ENCODE results near the gene PPP6R2. TPM values are rescaled to one million over a fixed set of nuclear protein-coding genes. Genes with fewer than 3 reads are reported as not detected.
"Not testable (repeated sequence)": the region's sequence is repeated elsewhere in the genome, so short reads cannot be mapped to it uniquely, and the experiment has no call there.

The PPP6R2 gene
- total RNA-seq, 1 donor from 2014 or later: 49.3 TPM

DNA sequence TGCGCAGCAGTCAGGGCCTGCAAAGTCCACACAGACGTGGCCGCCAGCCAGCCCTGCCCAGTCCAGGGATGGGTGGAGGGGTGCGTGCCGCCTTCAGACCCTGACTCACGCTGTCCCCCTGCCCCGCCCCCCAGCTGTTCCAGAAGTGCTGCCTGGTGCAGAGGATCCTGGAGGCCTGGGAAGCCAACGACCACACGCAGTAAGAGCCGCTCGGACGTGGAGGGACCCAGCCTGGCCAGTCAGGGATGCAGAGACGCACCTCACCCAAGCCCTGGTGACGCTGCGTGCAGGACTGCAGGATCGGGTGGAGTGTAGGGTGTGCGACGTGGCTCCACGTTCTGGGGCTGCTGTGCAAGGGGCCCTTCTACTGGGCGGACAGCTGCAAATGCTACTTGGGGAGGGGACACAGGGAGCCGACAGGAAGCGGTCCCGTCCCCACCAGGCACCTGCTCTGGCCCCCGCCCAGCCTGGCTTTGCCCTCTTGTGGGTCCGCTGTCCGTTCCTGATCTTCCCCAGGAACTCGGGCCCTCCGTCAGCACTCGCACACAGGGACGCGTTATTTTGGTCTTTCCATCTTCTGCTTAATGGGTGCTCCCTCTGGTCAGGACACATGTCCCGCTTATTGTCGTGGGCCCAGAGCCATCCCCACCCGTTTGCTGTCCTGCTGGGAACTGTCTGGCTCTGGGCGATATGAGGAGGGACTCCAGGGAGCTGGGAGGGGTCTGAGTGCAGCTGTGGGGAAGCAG lies 89.2 kb downstream of the PPP6R2 start:
- no peak for DNase-seq (ENCODE audit: low read depth)
- TF ChIP-seq CTCF (conservative IDR thresholded peaks at IDR 0.05; ENCODE audit: low read depth, low read length): no peak
- H3K4me3 ChIP-seq (ENCODE audit: low read depth, low read length): no peak overlapping the region

- not testable (repeated sequence) for H3K4me3 ChIP-seq (ENCODE audit: low read depth, low read length); DNase-seq (ENCODE audit: low read depth)
Measured at GRCh38 chr22:50432877-50433510, 89.9 kb downstream of the PPP6R2 start.

GRCh38 chr22:50434849-50435248 lies 91.7 kb downstream of the PPP6R2 start:
- DNase-seq (ENCODE audit: low read depth): no peak
- H3K4me3 ChIP-seq (ENCODE audit: low read depth, low read length): no peak overlapping the region
- no peak for TF ChIP-seq CTCF (conservative IDR thresholded peaks at IDR 0.05; ENCODE audit: low read depth, low read length)

DNA sequence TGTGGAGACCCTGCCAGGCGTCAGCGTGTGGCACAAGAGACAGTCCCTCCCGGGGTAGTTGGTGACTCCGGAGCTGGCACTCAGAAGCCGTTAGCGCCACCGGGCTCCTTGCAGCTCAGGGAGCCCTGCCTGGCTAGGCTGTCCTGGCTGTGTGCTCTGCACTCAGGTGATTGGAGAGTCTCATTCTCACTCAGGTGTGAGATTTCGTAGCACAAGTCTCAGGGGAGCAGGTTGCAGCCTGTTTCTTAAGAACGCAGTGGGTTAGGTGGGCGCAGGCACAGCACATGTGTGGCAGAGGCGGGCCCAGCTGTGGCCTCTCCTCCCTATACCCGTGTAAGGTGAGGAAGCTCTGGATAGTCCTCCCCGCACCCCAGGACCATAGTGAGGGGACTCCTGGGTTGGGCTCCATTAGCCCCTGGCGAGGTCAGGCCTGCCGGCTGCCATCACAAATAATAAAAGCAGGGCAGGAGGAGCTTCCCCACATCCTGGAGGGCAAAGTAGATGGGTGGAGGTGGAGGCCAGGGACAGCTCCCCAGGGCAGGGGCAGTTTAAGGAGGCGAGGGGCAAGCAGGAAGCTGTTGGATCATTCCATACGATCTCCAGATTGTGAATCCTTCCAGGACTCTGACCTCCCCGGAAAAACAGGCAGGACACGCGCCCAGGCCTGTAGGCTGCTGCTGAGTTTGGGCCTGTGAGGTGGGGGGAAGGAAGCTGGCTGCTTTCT lies 92.3 kb downstream of the PPP6R2 start:
- no peak for TF ChIP-seq CTCF (conservative IDR thresholded peaks at IDR 0.05; ENCODE audit: low read depth, low read length)
- DNase-seq (ENCODE audit: low read depth): no peak
- no peak overlapping the region for H3K4me3 ChIP-seq (ENCODE audit: low read depth, low read length)

GRCh38 chr22:50436015-50436830 lies 93.1 kb downstream of the PPP6R2 start:
- H3K4me3 ChIP-seq (ENCODE audit: low read depth, low read length): no peak overlapping the region
- no peak for TF ChIP-seq CTCF (conservative IDR thresholded peaks at IDR 0.05; ENCODE audit: low read depth, low read length)
- DNase-seq (ENCODE audit: low read depth): no peak

DNA sequence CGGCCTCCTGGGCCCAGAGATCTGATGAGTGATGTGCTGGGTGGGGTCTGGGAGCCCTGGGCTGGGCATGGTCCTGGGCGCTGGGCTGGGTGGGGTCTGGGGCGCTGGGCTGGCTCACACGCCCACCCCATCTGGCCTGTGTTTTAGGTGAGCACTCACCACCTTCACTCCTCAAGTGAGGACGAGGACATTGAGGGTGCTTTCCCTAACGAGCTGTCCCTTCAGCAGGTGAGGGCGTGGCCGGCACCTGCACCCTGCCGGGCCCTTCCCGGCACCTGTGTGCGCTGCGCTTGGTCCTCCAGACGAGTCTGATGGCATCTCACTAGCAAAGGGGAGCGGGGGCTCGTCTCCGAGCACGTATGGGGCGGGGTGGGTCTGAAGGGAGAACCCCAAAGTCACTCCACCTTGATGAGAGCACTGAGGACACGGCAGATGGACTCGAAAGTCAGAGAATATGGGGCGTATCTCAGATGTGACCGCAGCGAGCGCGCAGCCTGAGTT lies 93.8 kb downstream of the PPP6R2 start:
- no peak for TF ChIP-seq CTCF (conservative IDR thresholded peaks at IDR 0.05; ENCODE audit: low read depth, low read length)
- no peak overlapping the region for H3K4me3 ChIP-seq (ENCODE audit: low read depth, low read length)
- no peak for DNase-seq (ENCODE audit: low read depth)
